G401.6 (cell line): Measurements from ENCODE around the gene FTCDNL1.

Source experiments
- FAIRE-seq: peaks from 2 replicates; lab custom pipeline; 2012; peaks lifted over from hg19 to GRCh38; lab: Jason Lieb, UNC

FTCDNL1 gene

GRCh38 chr2:199842631-199843395 lies 8.2 kb downstream of the FTCDNL1 start:
- FAIRE-seq = no peak

- FAIRE-seq = no peak
Measured at GRCh38 chr2:199841409-199841808, 9.6 kb downstream of the FTCDNL1 start.

DNA sequence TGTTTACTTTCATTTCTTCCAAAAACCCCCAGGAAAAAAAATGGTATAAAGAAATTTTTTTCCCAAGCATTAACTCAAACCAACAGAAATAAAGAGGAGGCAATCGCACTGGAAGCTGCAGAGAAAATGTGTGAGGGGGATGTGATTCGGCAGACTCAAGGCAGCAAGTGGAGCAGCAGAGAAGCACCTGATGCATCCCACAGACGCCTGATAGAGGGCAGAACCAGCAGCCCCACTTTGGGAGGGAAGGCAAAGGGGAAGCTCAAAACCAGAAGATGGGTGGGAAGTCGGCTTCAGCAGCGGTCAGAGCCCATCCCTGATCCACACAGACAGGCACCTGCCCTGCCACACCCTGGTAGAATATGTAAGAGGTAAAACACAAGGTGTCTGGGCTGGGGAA lies 12.6 kb downstream of the FTCDNL1 start:
- no peak for FAIRE-seq

GRCh38 chr2:199836943-199837342 lies 14.0 kb downstream of the FTCDNL1 start:
- FAIRE-seq = no peak

DNA sequence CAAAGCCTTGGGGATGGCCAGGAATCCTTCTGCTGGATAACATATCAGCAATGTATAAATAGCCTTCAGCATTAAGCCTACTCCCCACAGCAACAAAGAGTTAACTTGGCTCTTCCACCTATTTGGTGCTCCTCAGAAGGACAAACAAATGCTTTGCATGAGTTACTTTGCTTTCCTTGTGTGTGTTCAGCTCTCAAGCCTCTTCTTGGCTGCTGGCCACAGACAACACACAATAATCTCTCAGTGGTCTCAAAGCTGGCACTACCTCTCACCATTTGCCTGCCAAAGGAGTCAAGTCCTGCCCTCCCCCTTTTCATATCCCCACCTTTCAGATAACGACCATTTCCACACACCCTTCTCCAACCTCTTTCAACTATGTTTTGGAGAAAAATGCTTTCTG lies 17.5 kb downstream of the FTCDNL1 start:
- no peak for FAIRE-seq

- no peak for FAIRE-seq
Measured at GRCh38 chr2:199830531-199830930, 20.5 kb downstream of the FTCDNL1 start.

- FAIRE-seq = no peak
Measured at GRCh38 chr2:199829628-199830027, 21.4 kb downstream of the FTCDNL1 start.

GRCh38 chr2:199819746-199820145 lies 31.2 kb downstream of the FTCDNL1 start:
- no peak for FAIRE-seq

- FAIRE-seq = no peak
Measured at GRCh38 chr2:199818754-199819153, 32.2 kb downstream of the FTCDNL1 start.

DNA sequence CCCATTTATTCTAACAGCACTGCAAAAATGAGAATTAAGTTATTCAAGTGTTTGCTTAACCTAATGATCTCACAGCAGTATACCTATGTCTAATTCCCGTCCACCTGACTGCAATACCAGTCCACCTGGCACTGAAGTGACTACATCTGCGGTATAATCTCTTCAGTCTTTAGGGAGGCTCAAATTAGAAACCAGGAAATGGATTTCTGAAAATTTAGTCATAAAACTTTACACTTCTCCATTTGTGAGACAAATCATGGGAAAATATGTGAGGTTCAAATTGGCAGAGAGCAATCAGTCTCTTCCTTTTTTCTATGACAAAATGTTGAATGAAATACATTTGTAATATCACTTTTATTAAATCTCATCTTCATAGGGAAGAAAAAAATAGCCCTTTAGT lies 33.0 kb downstream of the FTCDNL1 start:
- no peak for FAIRE-seq

- FAIRE-seq = no peak
Measured at GRCh38 chr2:199814817-199815211, 36.2 kb downstream of the FTCDNL1 start.

DNA sequence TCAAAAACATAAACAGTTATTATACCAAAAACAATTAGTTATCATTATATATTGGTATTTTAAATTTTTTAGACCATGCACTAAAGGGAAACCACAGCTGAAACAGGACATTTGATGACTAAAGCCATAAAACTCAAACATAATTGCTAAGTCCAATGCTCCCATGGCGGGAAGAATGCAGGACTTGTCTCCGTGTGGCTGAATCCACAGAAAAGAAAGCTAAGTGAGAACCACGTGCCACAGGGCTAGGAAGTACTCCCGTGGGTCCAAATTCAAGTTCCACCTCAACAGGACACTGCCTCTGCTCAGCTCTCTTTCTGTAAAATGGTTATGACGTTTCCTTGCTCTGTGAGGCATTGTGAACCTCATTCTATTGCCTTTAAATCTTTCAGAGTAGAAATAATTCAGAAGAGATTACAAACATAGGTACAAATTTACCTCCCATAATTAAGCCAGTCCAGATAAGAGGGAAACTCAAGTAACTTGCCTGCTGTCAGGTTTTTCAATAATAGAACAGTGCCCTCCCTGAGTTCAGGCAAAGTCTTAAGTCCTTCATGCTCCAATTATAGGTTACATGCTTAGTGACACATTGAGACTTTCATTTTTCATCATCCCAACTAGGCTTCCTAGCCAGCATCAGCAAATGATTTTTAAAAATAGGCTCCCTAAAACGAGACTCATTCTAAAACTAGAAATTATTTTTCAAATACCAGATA lies 36.7 kb downstream of the FTCDNL1 start:
- no peak for FAIRE-seq

DNA sequence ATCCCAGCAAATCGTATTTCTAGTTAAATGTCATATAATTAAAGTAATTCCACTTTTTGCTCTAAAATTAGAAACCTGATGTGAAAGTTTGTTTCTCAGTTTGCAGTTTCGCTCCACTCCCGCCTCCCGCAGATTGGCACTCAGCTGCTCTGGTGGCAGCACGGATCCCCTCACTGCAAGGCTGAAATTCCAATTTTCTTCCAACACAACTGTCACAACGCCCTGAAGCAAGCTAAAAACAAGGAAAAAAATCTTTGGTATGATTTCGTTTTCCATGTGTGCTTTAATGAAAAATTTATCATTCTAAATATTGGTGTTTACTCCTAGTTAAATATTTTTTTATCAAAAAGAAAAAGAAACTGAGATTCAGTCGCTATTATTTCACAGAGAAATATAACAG lies 38.5 kb downstream of the FTCDNL1 start:
- FAIRE-seq = no peak

GRCh38 chr2:199811346-199811745 lies 39.6 kb downstream of the FTCDNL1 start:
- FAIRE-seq = no peak

- no peak for FAIRE-seq
Measured at GRCh38 chr2:199810422-199811171, 40.4 kb downstream of the FTCDNL1 start.

DNA sequence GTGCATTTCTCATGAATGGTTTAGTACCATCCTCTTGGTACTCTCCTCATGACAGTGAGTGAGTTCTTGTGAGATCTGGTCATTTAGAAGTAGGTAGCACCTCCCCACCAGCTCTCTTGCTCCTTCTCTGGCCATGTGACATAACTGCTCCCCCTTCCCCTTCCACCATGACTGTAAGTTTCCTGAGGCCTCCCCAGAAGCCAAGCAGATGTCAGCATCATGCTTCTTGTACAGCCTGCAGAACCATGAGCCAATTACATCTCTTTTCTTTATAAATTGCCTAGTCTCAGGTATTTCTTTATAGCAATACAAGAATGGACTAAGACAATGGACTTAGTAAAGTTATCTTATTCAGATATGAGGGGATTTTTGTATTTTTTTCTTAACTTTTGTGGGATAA lies 43.0 kb downstream of the FTCDNL1 start:
- FAIRE-seq = no peak

GRCh38 chr2:199806179-199806578 lies 44.8 kb downstream of the FTCDNL1 start:
- FAIRE-seq = no peak

GRCh38 chr2:199804831-199805230 lies 46.2 kb downstream of the FTCDNL1 start:
- FAIRE-seq = no peak

DNA sequence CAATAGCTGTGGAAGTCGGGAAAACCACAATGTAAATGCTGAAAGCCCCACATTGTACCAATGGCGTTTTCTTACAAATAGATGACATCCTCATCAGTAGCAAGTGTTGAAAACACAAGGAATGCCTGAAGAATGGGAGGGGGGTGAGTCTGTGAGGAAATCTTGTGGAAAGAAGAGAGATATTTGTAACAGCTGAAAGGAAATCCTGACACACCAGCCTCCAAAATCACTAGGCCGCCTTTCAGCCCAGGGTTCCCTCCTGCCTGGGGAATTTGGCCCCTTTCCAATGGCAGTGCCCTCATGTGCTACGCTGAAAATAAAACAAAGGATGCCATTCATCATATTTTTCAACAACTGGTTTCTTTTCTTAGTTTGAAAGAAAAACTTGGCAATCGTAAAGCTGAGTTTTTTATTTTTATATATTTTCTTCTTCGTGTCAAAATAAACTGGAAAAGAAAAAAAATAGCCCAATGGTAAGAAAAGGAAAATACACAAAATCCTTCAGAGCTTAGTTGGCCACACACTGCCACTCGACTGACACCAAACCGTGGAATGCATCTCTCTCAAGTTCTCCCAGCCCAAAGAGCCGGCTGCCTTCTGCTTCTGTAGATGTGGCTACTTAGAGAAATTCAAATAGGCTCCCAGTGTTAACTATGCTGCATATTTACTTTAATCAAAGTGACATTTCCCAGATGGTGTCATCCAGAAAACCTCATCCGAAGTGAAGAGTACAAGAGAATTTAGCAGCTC lies 52.0 kb downstream of the FTCDNL1 start:
- FAIRE-seq = no peak

GRCh38 chr2:199797431-199798403 lies 53.3 kb downstream of the FTCDNL1 start:
- no peak for FAIRE-seq

GRCh38 chr2:199792381-199792780 lies 58.6 kb downstream of the FTCDNL1 start:
- FAIRE-seq = no peak
